Osteocyte (in vitro differentiated cells): ENCODE results near the gene U2AF2. TPM values are rescaled to one million over a fixed set of nuclear protein-coding genes. Genes with fewer than 3 reads are reported as not detected.
A peak's percentile ranks its signal among the peaks of the same experiment; 100 is the strongest.

Source experiments
- DNase-seq: peaks from one replicate; pipeline ENCODE4 v3.0.0; 2021; ENCODE audit warnings: mixed read lengths; ENCODE audit not compliant: unreplicated experiment; ENCODE audit errors: extremely low spot score
- H3K27ac Mint-ChIP-seq: one replicate; pipeline ENCODE4 v1.8.0; 2021; ENCODE audit warnings: mild to moderate bottlenecking, mixed read lengths; ENCODE audit not compliant: unreplicated experiment
- H3K27me3 Mint-ChIP-seq: one replicate; pipeline ENCODE4 v1.8.0; 2021; ENCODE audit warnings: mixed read lengths; ENCODE audit not compliant: unreplicated experiment
- H3K36me3 Mint-ChIP-seq: one replicate; pipeline ENCODE4 v1.8.0; 2021; ENCODE audit warnings: mixed read lengths; ENCODE audit not compliant: unreplicated experiment
- H3K4me1 Mint-ChIP-seq: one replicate; pipeline ENCODE4 v1.8.0; 2021; ENCODE audit warnings: mixed read lengths; ENCODE audit not compliant: unreplicated experiment
- H3K4me3 Mint-ChIP-seq: one replicate; pipeline ENCODE4 v1.8.0; 2021; ENCODE audit warnings: mild to moderate bottlenecking, moderate library complexity, mixed read lengths; ENCODE audit not compliant: unreplicated experiment
- H3K9me3 Mint-ChIP-seq: one replicate; pipeline ENCODE4 v1.8.0; 2021; ENCODE audit warnings: mixed read lengths; ENCODE audit not compliant: unreplicated experiment
- total RNA-seq: library from RNA; stranded (reverse); gene quantifications from 2 replicates; pipeline ENCODE4 v1.2.1, GENCODE V29; 2021
- TF ChIP-seq, protein P1 (sequence below): fragments of 200-600 bp; sonication (generic); IDR thresholded peaks from 2 replicates; pipeline ENCODE4 v1.5.0; 2021; ENCODE audit warnings: antibody characterized with exemption, mild to moderate bottlenecking, moderate library complexity

The U2AF2 gene
- total RNA-seq, 1 donor from 2014 or later: 189 TPM

- Mint-ChIP-seq H3K9me3 (no peaks in the 10 kb centered on the region), H3K27ac (peak overlapping the region; percentile 78), H3K4me3 (peak overlapping the region; percentile 93), H3K4me1 (peaks cover 57% of the 10 kb centered on the region), H3K36me3 (peaks cover 7% of the 10 kb centered on the region), H3K27me3 (no peaks in the 10 kb centered on the region)
- TF ChIP-seq, protein P1, sequence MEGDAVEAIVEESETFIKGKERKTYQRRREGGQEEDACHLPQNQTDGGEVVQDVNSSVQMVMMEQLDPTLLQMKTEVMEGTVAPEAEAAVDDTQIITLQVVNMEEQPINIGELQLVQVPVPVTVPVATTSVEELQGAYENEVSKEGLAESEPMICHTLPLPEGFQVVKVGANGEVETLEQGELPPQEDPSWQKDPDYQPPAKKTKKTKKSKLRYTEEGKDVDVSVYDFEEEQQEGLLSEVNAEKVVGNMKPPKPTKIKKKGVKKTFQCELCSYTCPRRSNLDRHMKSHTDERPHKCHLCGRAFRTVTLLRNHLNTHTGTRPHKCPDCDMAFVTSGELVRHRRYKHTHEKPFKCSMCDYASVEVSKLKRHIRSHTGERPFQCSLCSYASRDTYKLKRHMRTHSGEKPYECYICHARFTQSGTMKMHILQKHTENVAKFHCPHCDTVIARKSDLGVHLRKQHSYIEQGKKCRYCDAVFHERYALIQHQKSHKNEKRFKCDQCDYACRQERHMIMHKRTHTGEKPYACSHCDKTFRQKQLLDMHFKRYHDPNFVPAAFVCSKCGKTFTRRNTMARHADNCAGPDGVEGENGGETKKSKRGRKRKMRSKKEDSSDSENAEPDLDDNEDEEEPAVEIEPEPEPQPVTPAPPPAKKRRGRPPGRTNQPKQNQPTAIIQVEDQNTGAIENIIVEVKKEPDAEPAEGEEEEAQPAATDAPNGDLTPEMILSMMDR: no peak
- DNase-seq: no peak
Measured at GRCh38 chr19:55643887-55644176, 11.0 kb upstream of the U2AF2 start.

DNA sequence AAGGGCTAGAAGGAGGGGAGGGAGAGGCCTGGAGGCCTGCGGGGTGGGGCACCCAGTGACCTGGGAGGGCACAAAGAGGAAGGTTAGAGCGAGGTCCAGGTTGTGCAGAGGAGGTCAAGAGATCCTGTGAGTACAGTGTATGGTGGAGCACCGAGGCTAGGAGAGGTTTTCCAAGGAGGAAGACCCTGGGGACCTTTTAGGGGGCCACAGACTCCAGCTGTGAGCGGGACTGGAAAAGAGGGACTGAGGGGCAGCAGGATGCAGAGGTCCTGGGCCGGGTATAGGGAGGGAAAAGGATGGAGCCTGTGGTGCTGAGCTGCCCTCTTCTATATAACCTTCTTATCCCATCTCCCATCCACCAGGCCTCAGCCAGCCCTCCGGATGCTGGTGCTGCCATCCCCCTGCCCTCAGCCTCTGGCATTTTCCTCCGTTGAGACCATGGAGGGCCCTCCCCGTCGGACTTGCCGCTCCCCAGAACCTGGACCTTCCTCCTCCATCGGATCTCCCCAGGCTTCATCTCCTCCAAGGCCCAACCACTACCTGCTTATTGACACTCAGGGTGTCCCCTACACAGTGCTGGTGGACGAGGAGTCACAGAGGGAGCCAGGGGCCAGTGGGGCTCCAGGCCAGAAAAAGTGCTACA lies 10.5 kb upstream of the U2AF2 start:
- H3K4me3 Mint-ChIP-seq: peak overlapping the region; percentile 93
- peaks cover 4% of the 10 kb centered on the region for H3K36me3 Mint-ChIP-seq
- TF ChIP-seq, protein P1: no peak
- H3K27ac Mint-ChIP-seq: peak overlapping the region; percentile 78
- no peak for DNase-seq
- H3K4me1 Mint-ChIP-seq: peaks cover 55% of the 10 kb centered on the region
- H3K27me3 Mint-ChIP-seq: no peaks in the 10 kb centered on the region
- H3K9me3 Mint-ChIP-seq: no peaks in the 10 kb centered on the region

DNA sequence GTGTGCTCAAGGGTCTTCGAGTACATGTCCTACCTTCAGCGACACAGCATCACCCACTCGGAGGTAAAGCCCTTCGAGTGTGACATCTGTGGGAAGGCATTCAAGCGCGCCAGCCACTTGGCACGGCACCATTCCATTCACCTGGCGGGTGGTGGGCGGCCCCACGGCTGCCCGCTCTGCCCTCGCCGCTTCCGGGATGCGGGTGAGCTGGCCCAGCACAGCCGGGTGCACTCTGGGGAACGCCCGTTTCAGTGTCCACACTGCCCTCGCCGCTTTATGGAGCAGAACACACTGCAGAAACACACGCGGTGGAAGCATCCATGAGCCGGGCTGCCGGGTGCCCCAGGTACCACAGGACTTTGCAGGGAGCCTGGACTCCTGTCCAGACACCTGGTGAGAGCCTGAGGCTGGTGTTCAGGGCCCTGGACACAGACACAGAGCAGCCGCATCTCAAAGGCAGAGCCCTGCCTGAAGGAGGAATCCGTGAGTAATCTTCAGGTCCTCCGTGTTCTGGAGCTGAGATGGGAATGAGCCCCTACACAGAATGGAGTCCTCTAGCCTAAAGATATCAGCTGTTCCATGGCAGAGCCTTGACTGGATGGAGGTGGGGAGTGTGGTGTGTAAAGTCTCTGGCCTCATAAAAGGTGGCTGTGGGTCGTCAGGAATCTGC lies 9.9 kb upstream of the U2AF2 start:
- TF ChIP-seq, protein P1: no peak
- Mint-ChIP-seq H3K4me1 (peaks cover 54% of the 10 kb centered on the region), H3K27me3 (no peaks in the 10 kb centered on the region), H3K4me3 (peak overlapping the region; percentile 93), H3K27ac (no peak overlapping the region), H3K36me3 (peaks cover 4% of the 10 kb centered on the region), H3K9me3 (no peaks in the 10 kb centered on the region)
- no peak for DNase-seq

- Mint-ChIP-seq H3K27ac (no peak overlapping the region), H3K36me3 (peaks cover 9% of the 10 kb centered on the region), H3K27me3 (no peaks in the 10 kb centered on the region), H3K4me1 (peaks cover 54% of the 10 kb centered on the region), H3K9me3 (no peaks in the 10 kb centered on the region), H3K4me3 (peak overlapping the region; percentile 33)
- DNase-seq: no peak
- TF ChIP-seq, protein P1: no peak
Measured at GRCh38 chr19:55645512-55645881, 9.3 kb upstream of the U2AF2 start.

GRCh38 chr19:55646889-55647731 lies 7.7 kb upstream of the U2AF2 start:
- Mint-ChIP-seq H3K27ac (peak overlapping the region; percentile 80), H3K36me3 (peaks cover 14% of the 10 kb centered on the region), H3K27me3 (no peaks in the 10 kb centered on the region), H3K4me1 (peaks cover 53% of the 10 kb centered on the region), H3K9me3 (no peaks in the 10 kb centered on the region), H3K4me3 (peak overlapping the region; percentile 87)
- TF ChIP-seq, protein P1: no peak
- DNase-seq: no peak
